ENCODE results near the gene KCNN1.

Gene KCNN1

GRCh38 chr19:17938092-17938845, 28.6 kb upstream of the KCNN1 start:
- DNase-seq, result peak; percentile 91
- peaks cover 3% of the 10 kb centered on the region for H3K36me3 ChIP-seq (replicated peaks)
- in situ Hi-C loops (cut with HindIII; ENCODE audit: low pct_ligation_motif_present, low sequenced_read_pairs), result no loop called here
- no peak overlapping the region for H3K4me3 ChIP-seq (ENCODE audit: low read depth, low read length)
- H3K27me3 ChIP-seq (replicated peaks), result no peaks in the 10 kb centered on the region
- no peak overlapping the region for H3K27ac ChIP-seq
- TF ChIP-seq CTCF (IDR thresholded peaks at IDR 0.05; ENCODE audit: low read depth, low read length, missing control alignments), result peak; percentile 96

- Histone ChIP-seq H3K36me3 (replicated peaks) (peaks cover 8% of the 10 kb centered on the region), H3K4me3 (ENCODE audit: low read depth, low read length) (no peak overlapping the region), H3K27ac (no peak overlapping the region), H3K27me3 (replicated peaks) (no peaks in the 10 kb centered on the region)
- in situ Hi-C loops (cut with HindIII; ENCODE audit: low pct_ligation_motif_present, low sequenced_read_pairs), result no loop called here
- DNase-seq, result no peak
- no peak for TF ChIP-seq CTCF (IDR thresholded peaks at IDR 0.05; ENCODE audit: low read depth, low read length, missing control alignments)
Observed at GRCh38 chr19:17942181-17942580, 24.7 kb upstream of the KCNN1 start.

- in situ Hi-C loops (cut with HindIII; ENCODE audit: low pct_ligation_motif_present, low sequenced_read_pairs), result no loop called here
- Histone ChIP-seq H3K4me3 (ENCODE audit: low read depth, low read length) (no peak overlapping the region), H3K27me3 (replicated peaks) (no peaks in the 10 kb centered on the region), H3K36me3 (replicated peaks) (peaks cover 8% of the 10 kb centered on the region), H3K27ac (no peak overlapping the region)
- DNase-seq, result no peak
- no peak for TF ChIP-seq CTCF (IDR thresholded peaks at IDR 0.05; ENCODE audit: low read depth, low read length, missing control alignments)
Observed at GRCh38 chr19:17942582-17943273, 24.2 kb upstream of the KCNN1 start.

- no peak overlapping the region for H3K27ac ChIP-seq
- DNase-seq, result no peak
- no peak for TF ChIP-seq CTCF (IDR thresholded peaks at IDR 0.05; ENCODE audit: low read depth, low read length, missing control alignments)
- H3K27me3 ChIP-seq (replicated peaks), result no peaks in the 10 kb centered on the region
- in situ Hi-C loops (cut with HindIII; ENCODE audit: low pct_ligation_motif_present, low sequenced_read_pairs), result no loop called here
- no peak overlapping the region for H3K4me3 ChIP-seq (ENCODE audit: low read depth, low read length)
- peaks cover 8% of the 10 kb centered on the region for H3K36me3 ChIP-seq (replicated peaks)
Observed at GRCh38 chr19:17943274-17944221, 23.4 kb upstream of the KCNN1 start.

- Histone ChIP-seq H3K4me3 (ENCODE audit: low read depth, low read length) (no peak overlapping the region), H3K36me3 (replicated peaks) (peaks cover 5% of the 10 kb centered on the region), H3K27me3 (replicated peaks) (peaks cover 3% of the 10 kb centered on the region), H3K27ac (no peak overlapping the region)
- DNase-seq, result peak; percentile 41
- in situ Hi-C loops (cut with HindIII; ENCODE audit: low pct_ligation_motif_present, low sequenced_read_pairs), result no loop called here
- TF ChIP-seq CTCF (IDR thresholded peaks at IDR 0.05; ENCODE audit: low read depth, low read length, missing control alignments), result no peak
Observed at GRCh38 chr19:17944301-17944700, 22.6 kb upstream of the KCNN1 start.
